ENCODE measurements around the gene EEPD1.
"Not testable (repeated sequence)": the region's sequence is repeated elsewhere in the genome, so short reads cannot be mapped to it uniquely, and the experiment has no call there.

The EEPD1 gene

DNA sequence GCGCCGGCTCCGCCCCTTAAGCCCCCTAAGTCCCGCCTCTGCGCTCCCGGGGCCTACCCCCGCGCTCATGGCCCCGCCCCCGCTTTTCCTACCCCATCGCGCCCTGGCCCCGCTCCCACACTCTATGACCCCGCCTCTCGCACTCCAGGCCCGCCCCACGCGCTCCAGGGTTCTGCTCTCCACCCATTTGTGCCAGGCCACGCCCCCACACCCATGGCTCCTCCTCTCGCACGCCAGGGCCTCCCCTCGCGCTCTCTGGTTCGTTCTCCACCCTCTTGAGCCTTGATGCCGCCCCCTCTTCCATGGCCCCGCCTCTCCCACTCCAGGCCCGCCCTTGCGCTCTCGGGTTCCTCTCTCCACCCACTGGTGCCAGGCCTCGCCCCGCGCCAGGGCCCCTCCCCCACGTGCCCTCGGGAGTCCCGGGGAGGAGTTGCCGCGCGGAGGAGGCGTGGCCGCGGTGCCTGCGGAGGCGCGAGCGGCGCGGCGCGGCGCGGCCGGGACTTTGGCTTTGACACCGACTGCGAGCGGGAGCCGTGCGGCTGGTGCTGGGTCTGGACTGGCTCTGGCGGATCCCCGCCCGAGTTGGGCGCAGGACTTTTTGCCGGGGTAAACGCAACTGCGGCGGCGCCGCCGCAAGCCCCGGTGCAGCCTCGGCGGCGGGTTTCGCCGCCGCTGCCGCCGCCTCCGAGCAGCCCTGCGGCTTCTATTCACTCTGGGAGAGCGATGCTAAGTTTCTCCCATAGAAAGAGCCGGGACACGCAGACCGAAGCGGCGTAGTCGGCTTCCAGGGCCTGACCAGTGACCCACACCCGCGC lies at the start of gene EEPD1:
Gene EEPD1 (plus strand): TSS at position 499 of the 815 bp plus-strand sequence. CDS start 1,071 bp downstream, outside the sequence.
- DNase-seq: peak; percentile 77 to 100 (median 99)

DNA sequence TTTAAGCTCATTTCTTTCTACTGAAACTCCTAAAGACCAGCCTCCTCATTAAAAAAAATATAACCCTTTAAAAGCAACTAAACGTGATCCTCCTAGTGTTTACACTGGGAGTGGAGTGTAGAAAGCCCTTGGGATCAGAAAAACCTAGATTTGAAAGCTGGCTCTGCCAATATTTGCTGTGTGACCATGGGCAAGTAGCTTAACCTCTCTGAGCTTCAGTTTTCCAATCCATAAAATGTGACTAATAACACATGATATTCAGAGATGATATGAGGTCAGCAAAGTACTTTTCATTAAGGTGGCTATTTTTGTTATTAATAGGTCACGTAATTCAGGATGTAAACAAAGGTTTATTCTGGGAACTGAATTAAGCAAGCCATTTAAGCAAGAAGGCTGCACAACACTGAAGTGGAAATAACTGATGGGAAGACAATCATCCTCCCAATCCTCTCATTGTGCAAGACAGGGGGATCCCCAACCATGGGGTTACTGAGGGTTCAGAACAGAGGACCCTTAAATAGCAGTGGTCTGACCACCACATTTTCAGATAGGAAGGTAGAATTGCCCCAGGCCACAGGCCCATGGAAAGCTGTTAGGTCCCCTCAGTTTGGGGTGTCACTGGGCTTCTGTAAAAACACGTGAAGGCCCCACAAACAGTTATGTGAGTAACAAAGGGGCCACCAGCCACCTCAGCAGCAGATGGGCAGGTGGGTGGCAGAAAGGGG lies 49.1 kb upstream of the EEPD1 start:
- DNase-seq: no peak

DNA sequence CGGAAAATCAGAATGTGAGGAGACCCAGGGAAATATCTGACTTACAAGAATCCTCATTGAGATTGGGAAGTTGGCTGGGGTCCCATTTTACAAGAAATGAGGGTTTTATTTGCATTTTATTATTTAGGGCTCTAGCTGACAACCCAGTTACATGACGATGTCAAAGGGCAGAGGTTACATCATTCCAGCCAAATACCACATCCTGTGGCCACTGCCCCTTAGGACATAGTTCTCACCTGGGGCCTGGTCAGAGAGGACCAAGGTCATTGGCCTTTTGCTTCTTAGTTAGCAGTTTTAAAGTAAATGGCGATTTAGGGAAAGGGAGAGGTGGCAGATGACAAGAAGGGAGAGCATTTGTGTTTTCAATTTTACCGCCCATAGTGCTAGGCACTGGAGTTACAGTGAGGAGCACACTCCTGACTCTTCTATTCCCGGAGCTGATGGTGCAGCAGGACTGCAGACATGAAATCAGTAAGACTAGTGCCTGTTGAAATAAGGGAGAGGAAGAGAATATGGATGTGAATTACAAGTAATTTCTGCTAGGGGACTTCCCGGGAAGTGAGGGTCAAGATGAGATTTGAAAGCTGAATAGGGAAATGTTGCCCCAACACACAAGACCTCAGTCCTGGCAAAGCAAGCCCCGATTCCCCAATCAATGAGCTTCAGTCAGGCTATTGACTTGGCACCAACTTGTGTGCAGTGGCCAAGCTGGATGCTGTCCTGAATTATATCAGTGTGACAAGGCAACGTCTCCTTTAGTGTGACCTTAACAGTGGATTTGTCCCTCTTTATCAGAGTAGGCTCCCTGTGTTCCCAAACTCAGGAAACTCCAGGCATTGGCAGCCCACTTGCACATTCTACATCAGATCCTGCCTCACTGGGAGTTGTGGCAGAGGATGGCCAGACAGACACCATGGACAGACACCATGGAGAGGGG lies 45.8 kb upstream of the EEPD1 start:
- not testable (repeated sequence) for DNase-seq

DNA sequence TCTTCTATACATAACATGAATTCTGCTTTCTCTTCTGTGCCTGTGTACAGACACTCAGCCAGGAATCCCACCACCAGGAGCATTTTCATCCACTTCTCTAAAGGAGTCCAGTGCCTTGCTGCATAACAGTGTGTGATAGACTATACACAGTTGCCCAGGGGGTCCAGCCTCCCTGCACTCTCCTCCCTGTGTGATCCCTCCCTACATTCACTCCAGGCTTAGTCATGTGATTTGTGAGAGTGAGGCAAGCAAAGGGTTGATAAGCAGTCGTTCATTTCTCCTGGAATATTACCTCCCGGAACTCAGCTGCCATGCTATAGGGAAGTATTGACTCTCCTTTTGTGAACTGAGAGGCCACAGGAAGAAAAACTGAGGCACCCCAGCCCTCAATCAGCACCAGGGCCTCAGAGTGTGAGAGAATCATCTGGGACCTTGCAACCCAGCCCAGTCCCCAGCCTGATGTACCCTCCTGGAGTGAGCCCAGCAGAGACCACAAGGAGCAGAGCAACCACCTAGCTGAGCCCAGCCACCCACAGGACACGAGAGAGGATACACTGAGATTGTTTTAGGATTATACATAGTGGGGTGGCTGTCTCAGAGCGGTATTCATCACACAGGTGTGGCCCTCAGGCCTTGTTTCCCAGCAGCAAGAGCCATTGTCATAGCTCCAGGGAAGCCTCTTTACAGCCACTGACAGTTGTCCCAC lies 45.0 kb upstream of the EEPD1 start:
- DNase-seq: no peak

DNA sequence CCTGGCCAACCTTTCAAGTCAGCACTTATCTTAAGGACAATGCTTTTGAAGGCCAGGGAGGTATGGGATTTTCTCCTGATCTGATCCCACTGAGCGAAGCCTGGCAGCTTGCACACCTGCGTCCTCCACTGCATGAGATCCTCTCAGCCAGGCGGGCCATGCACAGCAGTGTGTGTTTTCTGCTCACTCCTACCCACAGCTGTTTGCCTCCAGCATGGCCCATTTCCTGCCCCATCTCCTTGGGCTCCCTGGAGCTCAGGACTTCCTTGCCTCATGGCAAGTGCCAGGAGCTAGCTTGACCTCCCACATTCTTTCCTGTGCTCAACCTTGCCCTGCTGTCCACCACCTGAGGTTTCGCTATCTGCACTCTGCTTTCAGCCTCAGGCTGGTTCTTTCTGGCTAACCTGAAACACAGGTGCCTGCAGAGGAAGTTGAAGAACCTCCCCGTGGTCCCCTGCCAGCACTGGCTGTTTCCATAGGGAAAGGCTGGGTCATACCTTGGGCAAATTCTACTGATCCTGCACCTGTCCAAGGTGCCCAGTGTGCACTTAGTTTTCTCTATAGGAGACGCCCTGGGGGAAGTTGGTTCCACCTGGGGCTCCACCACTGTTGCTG lies 43.9 kb upstream of the EEPD1 start:
- DNase-seq: no peak

DNA sequence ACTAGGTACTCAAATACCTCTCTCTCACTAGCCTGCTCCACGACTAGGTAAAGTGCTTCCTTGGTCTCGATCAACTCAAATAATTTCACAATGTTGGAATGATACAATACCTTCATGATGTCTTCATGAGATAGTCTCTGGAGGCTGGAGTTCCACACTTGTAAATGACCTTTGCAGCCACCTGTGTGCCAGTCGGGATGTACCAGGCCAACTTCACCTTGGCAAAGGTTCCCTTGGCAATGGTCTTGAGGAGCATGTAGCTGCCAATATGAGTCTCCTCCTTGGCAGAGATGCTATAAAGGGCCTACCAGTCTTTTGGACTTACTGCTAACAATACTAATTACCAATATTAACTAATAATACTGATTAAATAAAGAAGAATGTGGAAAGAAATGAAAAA lies 42.5 kb upstream of the EEPD1 start:
- no peak for DNase-seq

DNA sequence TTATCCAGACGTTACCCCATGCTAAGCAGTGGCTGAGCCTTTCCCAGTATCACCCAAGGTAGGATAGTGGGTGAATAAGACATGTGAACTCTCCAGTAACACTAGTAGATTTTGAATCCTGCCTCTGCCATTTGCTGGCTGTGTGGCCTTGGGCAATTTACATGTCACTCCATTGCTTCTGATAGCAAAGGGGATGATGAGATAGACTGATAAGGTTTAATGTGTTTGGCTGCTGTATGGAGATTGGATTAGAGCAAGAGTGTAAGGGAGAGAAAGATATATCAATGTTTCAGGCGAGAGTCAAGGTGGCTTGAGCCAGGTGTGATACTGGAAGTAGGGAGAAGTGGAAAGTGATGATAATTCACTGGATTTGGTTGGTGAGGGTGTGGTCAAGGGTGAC lies 40.1 kb upstream of the EEPD1 start:
- DNase-seq: no peak

DNA sequence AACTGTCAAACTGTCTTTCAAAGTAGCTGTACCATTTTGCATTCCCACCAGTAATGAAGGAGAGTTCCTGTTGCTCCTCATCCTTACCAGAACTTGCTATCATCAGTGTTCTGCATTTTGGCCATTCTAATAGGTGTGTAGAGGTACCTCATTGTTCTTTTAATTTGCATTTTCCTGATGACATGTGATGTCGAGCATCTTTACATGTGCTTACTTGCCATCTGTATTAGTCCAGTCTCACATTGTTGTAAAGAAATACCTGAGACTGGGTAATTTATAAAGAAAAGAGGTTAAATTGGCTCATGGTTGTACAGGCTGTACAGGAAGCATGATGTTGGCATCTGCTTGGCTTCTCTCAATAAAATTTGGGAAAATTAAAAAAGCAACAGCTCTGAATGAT lies 38.7 kb upstream of the EEPD1 start:
- DNase-seq: no peak

DNA sequence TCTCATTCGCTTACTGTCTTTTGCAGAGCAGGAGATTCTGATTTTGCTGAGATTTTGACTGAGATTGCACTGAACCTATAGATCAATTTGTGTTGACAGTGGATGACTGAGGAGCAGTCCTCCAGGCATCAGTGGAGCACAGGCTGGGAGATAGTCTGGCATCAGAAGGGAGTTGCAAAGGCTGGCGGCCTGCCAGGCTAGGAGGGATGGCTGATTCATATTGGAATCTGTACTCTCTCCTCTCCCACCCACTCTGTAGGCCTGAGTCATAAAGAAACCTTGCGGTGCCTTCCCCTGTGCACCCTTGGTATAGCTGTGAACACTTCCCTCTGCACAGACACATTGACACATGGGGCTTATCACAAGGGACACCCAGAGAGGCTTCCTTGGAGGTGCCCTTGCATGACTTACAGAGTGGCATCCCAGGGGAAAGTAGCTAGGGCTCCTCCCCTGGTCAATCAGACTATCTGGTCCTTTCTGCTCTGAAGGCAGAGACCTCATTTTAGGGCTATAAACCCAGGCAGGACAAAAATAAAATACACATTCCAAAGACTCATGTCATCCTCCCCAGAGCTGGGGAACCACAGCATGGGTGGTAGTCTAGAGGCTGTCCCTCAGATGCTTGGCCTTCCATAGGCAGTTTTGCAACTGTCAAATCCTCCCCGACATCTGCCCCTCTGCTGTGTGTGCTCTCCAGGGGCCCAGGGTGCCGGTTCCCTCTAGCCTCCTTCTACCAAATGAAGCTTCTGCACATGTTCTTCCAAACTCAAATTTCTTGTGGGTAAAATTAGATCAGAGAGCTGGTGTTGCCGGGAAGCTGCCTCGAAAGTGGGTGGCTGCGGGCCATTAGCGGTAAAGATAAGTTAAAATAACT lies 37.4 kb upstream of the EEPD1 start:
- peak in 11 of 51 donors; percentile 1 to 79 (median 10) for DNase-seq

DNA sequence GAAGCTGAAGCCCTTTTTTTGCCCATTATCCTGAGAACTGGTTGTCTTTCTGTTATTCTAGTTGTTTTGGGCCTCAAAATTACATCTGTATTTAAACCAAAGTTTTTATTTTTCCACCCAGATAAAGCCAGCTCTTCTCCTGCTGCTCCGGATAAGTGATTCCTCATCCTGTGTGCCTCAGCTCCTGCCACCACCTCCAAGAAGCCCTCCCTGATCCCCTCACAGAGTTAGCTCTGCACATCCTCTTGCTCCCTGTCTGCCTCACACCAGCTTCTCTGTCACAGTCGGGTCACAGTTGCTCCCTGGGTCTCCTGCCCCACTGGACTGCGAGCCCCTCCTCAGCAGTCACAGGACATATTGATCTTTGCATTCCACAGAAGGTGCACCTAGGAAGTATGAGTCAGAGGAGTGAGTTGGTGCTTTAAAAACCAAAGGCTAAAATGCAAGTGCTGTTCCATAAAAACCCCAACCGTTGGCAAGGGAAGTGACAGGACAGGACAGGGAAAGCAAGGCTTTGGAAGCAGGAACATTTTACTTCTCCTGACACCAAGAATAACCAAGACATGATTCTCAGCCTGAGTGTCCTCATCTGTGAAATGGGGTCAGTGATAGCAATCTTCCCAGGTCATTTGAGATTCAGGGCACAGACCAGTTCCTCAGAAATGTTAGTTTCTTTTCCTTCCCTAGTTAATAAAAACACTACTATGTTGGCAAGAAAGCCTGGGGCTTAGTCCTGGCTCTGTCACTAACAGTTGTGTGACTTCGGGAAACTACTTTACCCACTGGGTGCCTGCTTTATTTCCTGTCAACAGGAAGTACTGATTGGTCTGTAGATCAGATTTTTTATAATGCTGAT lies 36.5 kb upstream of the EEPD1 start:
- DNase-seq: no peak

DNA sequence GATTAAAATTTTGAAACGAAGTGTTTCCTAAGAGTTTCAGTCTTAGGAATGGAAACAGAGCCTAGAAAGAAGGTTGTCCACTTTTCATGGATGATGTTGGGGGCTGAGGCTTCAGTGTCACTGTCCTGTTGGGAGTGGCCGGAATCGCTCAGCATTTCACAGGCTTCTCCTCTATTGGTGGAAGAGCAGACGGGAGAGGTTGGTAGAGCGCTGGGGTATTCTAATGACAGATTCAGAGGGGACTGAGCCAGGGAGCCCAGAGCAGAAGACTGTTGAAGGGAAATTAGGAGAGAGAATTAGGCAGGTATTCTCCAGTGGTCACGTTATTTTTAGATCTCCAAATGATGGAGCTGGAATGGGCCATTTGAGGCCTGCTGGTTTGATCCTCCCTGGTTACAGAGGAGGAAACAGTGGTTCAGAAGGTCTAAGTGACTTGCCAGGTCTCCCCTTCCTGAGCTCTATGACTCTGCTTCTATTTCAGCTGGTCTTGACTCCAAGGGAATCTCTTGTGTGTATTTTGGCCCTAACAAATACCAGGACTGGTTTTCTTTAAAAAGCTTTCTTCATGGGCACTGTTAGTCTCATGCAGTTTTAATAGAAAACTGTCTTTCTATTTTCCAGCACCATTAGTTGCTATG lies 35.7 kb upstream of the EEPD1 start:
- no peak for DNase-seq

DNA sequence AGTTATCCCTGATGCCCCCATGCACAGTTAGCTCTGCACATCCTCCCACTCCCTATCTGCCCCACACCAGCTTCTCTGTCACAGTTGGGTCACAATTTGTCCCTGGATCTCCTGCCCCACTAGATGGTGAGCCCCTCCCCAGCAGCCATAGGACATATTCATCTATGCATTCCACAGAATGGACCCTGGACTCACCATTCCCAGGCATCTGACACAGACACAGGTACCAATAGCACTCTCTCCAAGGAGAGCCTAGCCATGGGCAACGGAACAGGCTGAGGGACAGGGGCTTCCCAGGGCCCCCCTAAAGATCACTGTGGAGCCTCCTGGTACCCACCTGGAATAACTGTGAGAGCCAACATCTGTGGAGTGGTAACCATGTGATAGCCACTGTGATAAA lies 34.7 kb upstream of the EEPD1 start:
- DNase-seq: no peak

DNA sequence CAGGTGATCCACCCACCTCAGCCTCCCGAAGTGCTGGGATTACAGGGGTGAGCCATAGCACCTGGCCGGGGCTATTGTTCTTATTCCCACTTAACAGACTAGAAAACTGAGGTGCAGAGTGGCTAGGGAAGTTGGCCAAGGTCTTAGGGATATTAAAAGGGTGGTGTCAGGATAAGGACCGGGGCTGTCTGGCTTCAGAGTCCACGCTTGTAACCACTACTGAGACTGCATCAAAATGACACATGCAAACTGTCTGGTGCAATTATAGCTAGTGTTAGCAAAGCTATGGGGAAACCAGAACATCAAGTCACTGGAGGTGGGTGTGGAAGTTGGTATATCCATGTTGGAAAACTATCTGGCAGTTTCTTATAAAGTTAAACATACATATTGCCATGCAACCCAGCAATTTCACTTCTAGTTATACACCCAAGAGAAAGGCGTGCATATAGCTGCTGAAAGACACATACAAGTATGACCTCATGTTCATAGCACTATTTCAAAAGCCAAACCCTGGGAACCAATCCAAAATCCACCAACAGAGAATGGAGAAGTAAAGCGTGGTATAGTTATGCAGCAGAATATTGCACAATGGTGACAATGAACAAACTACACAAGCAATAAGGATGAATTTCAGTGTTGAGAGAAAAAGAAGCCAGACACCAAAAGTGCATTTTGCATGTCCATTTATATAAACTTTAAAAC lies 33.9 kb upstream of the EEPD1 start:
- DNase-seq: no peak

DNA sequence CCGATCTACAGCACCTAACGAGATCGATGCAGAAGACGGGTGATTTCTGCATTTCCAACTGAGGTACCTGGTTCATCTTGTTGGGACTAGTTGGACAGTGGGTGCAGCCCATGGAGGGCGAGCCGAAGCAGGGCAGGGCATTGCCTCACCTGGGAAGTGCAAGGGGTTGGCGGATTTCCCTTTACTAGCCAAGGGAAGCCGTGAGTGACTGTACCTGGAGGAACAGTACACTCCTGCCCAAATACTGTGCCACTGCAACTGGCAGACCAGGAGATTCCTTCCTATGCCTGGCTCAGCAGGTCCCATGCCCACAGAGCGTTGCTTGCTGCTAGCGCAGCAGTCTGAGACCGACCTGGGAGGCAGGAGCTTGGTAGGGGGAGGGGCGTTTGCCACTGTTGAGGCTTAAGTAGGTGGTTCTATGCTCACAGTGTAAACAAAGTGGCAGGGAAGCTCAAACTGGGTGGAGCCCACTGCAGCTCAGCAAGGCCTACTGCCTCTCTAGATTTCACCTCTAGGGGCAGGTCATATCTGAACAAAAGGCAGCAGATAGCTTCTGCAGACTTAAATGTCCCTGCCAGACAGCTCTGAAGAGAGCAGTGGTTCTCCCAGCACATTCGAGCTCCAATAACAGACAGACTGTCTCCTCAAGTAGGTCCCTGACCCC lies 32.9 kb upstream of the EEPD1 start:
- not testable (repeated sequence) for DNase-seq

DNA sequence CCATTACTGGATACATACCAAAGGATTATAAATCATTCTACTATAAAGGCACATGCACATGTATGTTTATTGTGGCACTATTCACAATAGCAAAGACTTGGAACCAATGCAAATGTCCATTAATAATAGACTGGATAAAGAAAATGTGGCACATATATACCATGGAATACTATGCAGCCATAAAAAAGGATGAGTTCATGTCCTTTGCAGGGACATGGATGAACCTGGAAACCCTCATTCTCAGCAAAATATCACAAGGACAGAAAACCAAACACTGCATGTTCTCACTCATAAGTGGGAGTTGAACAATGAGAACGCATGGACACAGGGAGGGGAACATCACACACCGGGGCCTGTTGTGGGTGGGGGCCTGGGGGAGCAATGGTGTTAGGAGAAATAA lies 27.4 kb upstream of the EEPD1 start:
- DNase-seq: not testable (repeated sequence)

DNA sequence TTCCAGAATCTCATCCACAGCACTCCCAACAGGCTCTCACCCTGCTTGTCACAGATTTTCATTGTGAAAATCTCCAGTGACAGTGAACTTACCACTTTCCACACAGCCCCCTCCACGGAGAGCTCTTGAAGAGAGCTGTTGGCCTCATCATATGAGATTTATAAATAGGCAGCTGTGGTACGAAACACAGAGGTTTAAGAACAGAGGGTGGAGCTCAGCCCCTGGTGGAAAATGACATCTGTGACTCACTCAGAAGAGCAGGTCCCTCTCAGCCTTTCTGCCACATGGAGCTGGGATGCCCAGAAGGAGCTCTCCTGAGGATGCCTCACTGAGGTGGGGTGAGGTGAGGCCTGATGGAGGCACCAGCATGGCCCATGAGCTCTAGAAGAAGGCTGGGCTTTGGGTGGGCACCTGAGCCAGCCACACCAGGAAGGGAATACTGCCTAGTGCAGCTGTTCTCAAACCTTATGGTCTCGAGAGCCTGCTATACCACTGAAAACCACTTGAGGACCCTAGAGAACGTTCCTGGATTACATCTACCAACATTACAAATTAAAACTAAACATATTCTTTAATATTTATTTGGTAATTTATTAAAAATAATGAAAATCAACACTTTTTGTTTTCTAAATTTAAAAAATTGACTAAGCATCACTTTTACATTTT lies 25.8 kb upstream of the EEPD1 start:
- DNase-seq: no peak

All from hypothalamus (tissue), 51 donors.